Choroid plexus epithelial cell (primary cell): Measurements from ENCODE around the gene C5AR2.
A peak's percentile ranks its signal among the peaks of the same experiment; 100 is the strongest.
"Not testable (repeated sequence)": the region's sequence is repeated elsewhere in the genome, so short reads cannot be mapped to it uniquely, and the experiment has no call there.

Source experiments
- DNase-seq: peaks from one replicate; pipeline ENCODE4 v3.0.0-alpha.2; 2010; ENCODE audit warnings: low read depth
- H3K4me3 ChIP-seq: 2 replicates; pipeline ENCODE4 v1.5.1; 2011; ENCODE audit warnings: low read depth, mild to moderate bottlenecking, control low read depth, low read length, moderate library complexity
- CTCF ChIP-seq: conservative IDR thresholded peaks from 2 replicates; pipeline ENCODE4 v1.5.1; 2011; ENCODE audit warnings: low read depth, mild to moderate bottlenecking, control low read depth, inconsistent platforms, low read length, moderate library complexity

C5AR2 gene

GRCh38 chr19:47340477-47341208 lies 8.7 kb downstream of the C5AR2 start:
- TF ChIP-seq CTCF, result no peak
- DNase-seq, result no peak

GRCh38 chr19:47341734-47342133 lies 9.8 kb downstream of the C5AR2 start:
- TF ChIP-seq CTCF, result no peak
- no peak for DNase-seq
- H3K4me3 ChIP-seq, result no peak overlapping the region

More at GRCh38 chr19:47340477-47341208, 8.7 kb downstream of the C5AR2 start:
- no peak overlapping the region for H3K4me3 ChIP-seq

GRCh38 chr19:47343194-47343802 lies 11.3 kb downstream of the C5AR2 start:
- no peak overlapping the region for H3K4me3 ChIP-seq
- TF ChIP-seq CTCF, result no peak
- DNase-seq, result no peak

GRCh38 chr19:47344425-47344824 lies 12.4 kb downstream of the C5AR2 start:
- H3K4me3 ChIP-seq, result no peak overlapping the region
- no peak for TF ChIP-seq CTCF
- no peak for DNase-seq

GRCh38 chr19:47346024-47346423 lies 14.0 kb downstream of the C5AR2 start:
- not testable (repeated sequence) for DNase-seq, H3K4me3 ChIP-seq

GRCh38 chr19:47348819-47349795 lies 17.1 kb downstream of the C5AR2 start, which contains the start of gene DHX34:
Gene DHX34, plus strand, starts transcription at chr19:47349315. Its CDS starts 3,716 bp downstream, at chr19:47353031.
- peak within 1 kb of the TSS; percentile 95 for H3K4me3 ChIP-seq
- peak; percentile 97 for TF ChIP-seq CTCF
- peak; percentile 100 for DNase-seq

GRCh38 chr19:47350630-47351029 lies 18.7 kb downstream of the C5AR2 start:
- H3K4me3 ChIP-seq, result no peak overlapping the region
- DNase-seq, result no peak
- TF ChIP-seq CTCF, result no peak
